PC-3 (cell line): Measurements from ENCODE around the gene LSMEM2. TPM values are rescaled to one million over a fixed set of nuclear protein-coding genes. Genes with fewer than 3 reads are reported as not detected.

Experiments used
- ATAC-seq: fragments of 200-7000 bp; cut with Tn5 transposase; 2 replicates; pipeline ENCODE4 v1.9.1; 2020; ENCODE audit warnings: mild to moderate bottlenecking, moderate library complexity
- BruUV-seq: library from RNA; stranded (reverse); fragments of 400-500 nt; replicated peaks from 2 replicates; lab custom pipeline; 2021; lab: Mats Ljungman, UMichigan
- CTCF ChIA-PET: fragments of 300-600 bp; sonication (Branson Sonifier 250); formaldehyde crosslinking; loops from one replicate; lab custom pipeline; 2022; ENCODE audit warnings: antibody characterized with exemption; lab: Charles Lee
- POLR2A ChIA-PET: fragments of 300-600 bp; sonication (Branson Sonifier 250); formaldehyde crosslinking; loops from one replicate; lab custom pipeline; 2022; ENCODE audit warnings: antibody characterized with exemption; ENCODE audit not compliant: unreplicated experiment; lab: Charles Lee
- DNase-seq: peaks from one replicate; pipeline ENCODE4 v3.0.0-alpha.2; 2015
- H2AFZ ChIP-seq: fragments of 300-600 bp; sonication (generic); 2 replicates; pipeline ENCODE4 v1.6.0; 2016; ENCODE audit warnings: antibody characterized with exemption, low read length
- H3F3A ChIP-seq: fragments of 300-600 bp; sonication (generic); one replicate; pipeline ENCODE4 v1.6.0; 2017; ENCODE audit warnings: antibody characterized with exemption, low read length, control low read depth, mild to moderate bottlenecking; ENCODE audit not compliant: unreplicated experiment
- H3K27ac ChIP-seq: fragments of 300-600 bp; sonication (generic); 2 replicates; pipeline ENCODE4 v1.5.1; 2016; ENCODE audit warnings: mild to moderate bottlenecking, low read length
- H3K27me3 ChIP-seq: fragments of 300-600 bp; sonication (generic); 2 replicates; pipeline ENCODE4 v1.6.1; 2016; ENCODE audit warnings: low read length, mixed read lengths
- H3K36me3 ChIP-seq: fragments of 300-600 bp; sonication (generic); 2 replicates; pipeline ENCODE4 v1.6.1; 2016; ENCODE audit warnings: low read depth, mixed run types, low read length, mixed read lengths
- H3K4me1 ChIP-seq: fragments of 300-600 bp; sonication (generic); 2 replicates; pipeline ENCODE4 v1.5.1; 2016; ENCODE audit warnings: low read length; ENCODE audit not compliant: insufficient read depth
- H3K4me2 ChIP-seq: fragments of 300-600 bp; sonication (generic); 2 replicates; pipeline ENCODE4 v1.6.0; 2016; ENCODE audit warnings: low read length
- H3K4me3 ChIP-seq: fragments of 300-600 bp; sonication (generic); 2 replicates; pipeline ENCODE4 v1.5.1; 2016; ENCODE audit warnings: mild to moderate bottlenecking, low read length, mixed read lengths
- H3K79me2 ChIP-seq: fragments of 300-600 bp; sonication (generic); 2 replicates; pipeline ENCODE4 v1.6.1; 2017; ENCODE audit warnings: low read length, mixed read lengths
- H3K9ac ChIP-seq: fragments of 300-600 bp; sonication (generic); 2 replicates; pipeline ENCODE4 v1.6.0; 2016; ENCODE audit warnings: mild to moderate bottlenecking, low read length
- H3K9me2 ChIP-seq: fragments of 300-600 bp; sonication (generic); replicated peaks from 2 replicates; pipeline ENCODE4 v1.6.1; 2016; ENCODE audit warnings: mixed run types, low read length, mixed read lengths
- H3K9me3 ChIP-seq: fragments of 300-600 bp; sonication (generic); 2 replicates; pipeline ENCODE4 v1.6.1; 2016; ENCODE audit warnings: low read length, mixed read lengths
- H4K20me1 ChIP-seq: fragments of 300-600 bp; sonication (generic); 2 replicates; pipeline ENCODE4 v1.6.1; 2016; ENCODE audit warnings: low read length, mixed read lengths
- EZH2 ChIP-seq: fragments of 300-600 bp; sonication (generic); IDR thresholded peaks from one replicate; pipeline ENCODE4 v1.6.1; 2017; ENCODE audit warnings: antibody characterized with exemption, mild to moderate bottlenecking, low read length; ENCODE audit not compliant: unreplicated experiment
- EZH2phosphoT487 ChIP-seq: fragments of 300-600 bp; sonication (generic); IDR thresholded peaks from 2 replicates; pipeline ENCODE4 v1.6.1; 2018; ENCODE audit warnings: mild to moderate bottlenecking, antibody characterized with exemption, low read length, borderline replicate concordance
- intact Hi-C: fragments of 100-400 bp; cut with micrococcal nuclease; formaldehyde crosslinking; loops from 2 replicates; pipeline ENCODE4 v1.9.0; 2023
- total RNA-seq: library from RNA; depleted of rRNA; stranded (reverse); fragments of >200 nt; gene quantifications from 2 replicates; pipeline ENCODE4 v1.2.3, GENCODE V29; 2014
- TF ChIP-seq, protein P1 (sequence below): fragments of 300-600 bp; sonication (generic); conservative IDR thresholded peaks from 2 replicates; pipeline ENCODE4 v1.5.1; 2017; ENCODE audit warnings: antibody characterized with exemption, low read depth, mild to moderate bottlenecking, low read length

Gene LSMEM2
- total RNA-seq, 1 experiment from 2014 or later: not detected

DNA sequence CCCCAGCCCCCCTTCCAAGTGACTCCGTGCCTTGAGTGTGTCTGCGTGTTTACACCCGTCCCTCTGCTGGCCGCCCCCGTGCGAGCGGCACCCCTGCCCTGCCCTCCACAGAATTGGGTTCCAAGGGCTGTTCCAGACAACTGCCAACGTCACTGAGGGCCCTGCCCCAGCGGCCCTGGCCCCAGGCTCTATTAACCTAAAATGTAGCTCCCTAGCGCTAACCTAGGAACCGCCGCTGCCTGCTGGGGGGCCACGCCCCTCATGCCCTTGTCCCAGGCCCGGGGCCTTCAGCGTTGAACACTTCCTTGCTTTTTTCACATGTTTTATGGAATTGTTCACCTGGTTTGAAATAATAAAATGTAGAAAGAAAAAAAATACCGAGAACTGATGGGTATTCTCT is 19.9 kb upstream of the LSMEM2 start:
- Histone ChIP-seq H3K4me3 (no peak overlapping the region), H2AFZ (no peak overlapping the region), H3K4me1 (peaks cover 8% of the 10 kb centered on the region; the same call in 1 of the 2 replicates), H3K79me2 (no peaks in the 10 kb centered on the region), H3K36me3 (peaks cover 15% of the 10 kb centered on the region), H3K9me2 (no peaks in the 10 kb centered on the region), H3K27me3 (no peaks in the 10 kb centered on the region), H3K27ac (no peak overlapping the region), H3K9me3 (no peaks in the 10 kb centered on the region), H3K4me2 (no peak overlapping the region), H4K20me1 (no peaks in the 10 kb centered on the region), H3F3A (no peaks in the 10 kb centered on the region), H3K9ac (no peak overlapping the region)
- ChIA-PET POLR2A (interaction anchor here (0.6 kb wide), 1 partner anchor 163 kb away, joined by 10 read pairs; no protein-coding TSS in a partner anchor), CTCF (interaction anchor here (1.1 to 1.3 kb wide), 2 partner anchors 33 to 67 kb away, joined by 3 to 8 read pairs; no protein-coding TSS in a partner anchor)
- intact Hi-C loops: no loop called here
- no peak for ATAC-seq
- DNase-seq: no peak
- BruUV-seq: no TSS peak
- TF ChIP-seq EZH2phosphoT487 (no peak), EZH2 (no peak)
- TF ChIP-seq, protein P1, sequence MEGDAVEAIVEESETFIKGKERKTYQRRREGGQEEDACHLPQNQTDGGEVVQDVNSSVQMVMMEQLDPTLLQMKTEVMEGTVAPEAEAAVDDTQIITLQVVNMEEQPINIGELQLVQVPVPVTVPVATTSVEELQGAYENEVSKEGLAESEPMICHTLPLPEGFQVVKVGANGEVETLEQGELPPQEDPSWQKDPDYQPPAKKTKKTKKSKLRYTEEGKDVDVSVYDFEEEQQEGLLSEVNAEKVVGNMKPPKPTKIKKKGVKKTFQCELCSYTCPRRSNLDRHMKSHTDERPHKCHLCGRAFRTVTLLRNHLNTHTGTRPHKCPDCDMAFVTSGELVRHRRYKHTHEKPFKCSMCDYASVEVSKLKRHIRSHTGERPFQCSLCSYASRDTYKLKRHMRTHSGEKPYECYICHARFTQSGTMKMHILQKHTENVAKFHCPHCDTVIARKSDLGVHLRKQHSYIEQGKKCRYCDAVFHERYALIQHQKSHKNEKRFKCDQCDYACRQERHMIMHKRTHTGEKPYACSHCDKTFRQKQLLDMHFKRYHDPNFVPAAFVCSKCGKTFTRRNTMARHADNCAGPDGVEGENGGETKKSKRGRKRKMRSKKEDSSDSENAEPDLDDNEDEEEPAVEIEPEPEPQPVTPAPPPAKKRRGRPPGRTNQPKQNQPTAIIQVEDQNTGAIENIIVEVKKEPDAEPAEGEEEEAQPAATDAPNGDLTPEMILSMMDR: no peak

DNA sequence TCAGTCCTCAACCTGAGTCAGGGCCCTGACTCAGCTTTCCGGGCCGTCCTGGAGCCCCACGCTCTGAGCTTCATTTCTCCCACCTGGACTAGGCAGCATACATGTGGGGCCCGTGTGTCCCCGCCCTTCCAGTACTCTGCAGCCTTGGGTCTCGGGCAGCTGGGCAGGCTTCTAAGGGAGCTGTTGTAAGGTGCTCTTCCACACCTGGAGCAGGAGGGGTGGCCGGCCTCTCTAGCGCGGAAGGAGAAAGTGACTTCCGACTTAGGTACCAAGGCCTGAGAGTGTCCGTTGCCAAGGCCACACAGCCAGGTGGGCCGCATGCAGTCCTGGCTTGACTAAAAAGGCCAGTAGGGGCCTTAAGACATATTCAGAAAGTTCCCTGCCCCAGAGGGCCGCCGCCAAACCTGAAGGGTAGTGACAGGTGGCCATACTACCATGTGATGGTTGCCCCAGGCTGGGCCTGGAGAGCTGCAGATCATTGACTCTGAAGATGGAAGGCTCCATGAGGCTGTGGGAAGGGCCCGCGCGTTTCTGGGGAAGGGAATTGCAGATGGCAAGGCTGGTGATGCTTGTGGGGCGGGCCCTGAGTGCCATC is 19.4 kb upstream of the LSMEM2 start:
- ChIA-PET CTCF (interaction anchor here (0.8 to 1.3 kb wide), 5 partner anchors 9 to 67 kb away, joined by 3 to 11 read pairs (median 4); no protein-coding TSS in a partner anchor), POLR2A (no interaction called here)
- Histone ChIP-seq H3K27ac (no peak overlapping the region), H3K36me3 (peaks cover 15% of the 10 kb centered on the region), H3K4me3 (no peak overlapping the region), H4K20me1 (no peaks in the 10 kb centered on the region), H3F3A (no peaks in the 10 kb centered on the region), H3K9ac (peak overlapping the region; percentile 81; the same call in 1 of the 2 replicates), H3K27me3 (no peaks in the 10 kb centered on the region), H3K9me2 (no peaks in the 10 kb centered on the region), H3K79me2 (no peaks in the 10 kb centered on the region), H3K4me2 (peak overlapping the region; percentile 63), H3K9me3 (no peaks in the 10 kb centered on the region), H3K4me1 (peaks cover 13% of the 10 kb centered on the region), H2AFZ (0 out of 2 replicates have a peak overlapping the region, but pooled peaks have one; percentile 39)
- no TSS peak for BruUV-seq
- intact Hi-C loops: loop anchor here (1.0 kb wide), 2 partner anchors 9 to 14 kb away; no protein-coding TSS in a partner anchor
- ATAC-seq (peak; percentile 8), DNase-seq (no peak)
- TF ChIP-seq EZH2phosphoT487: no peak
- TF ChIP-seq, protein P1: no peak
- no peak for TF ChIP-seq EZH2
